Stimulated activated naive CD8-positive, alpha-beta T cell treated with anti-CD3 and anti-CD28 coated beads, Interleukin-15, Interleukin-2, amounts not matched to agents 100 U/mL and 50 U/mL, for 24 hours (primary cell): ENCODE measurements around the gene DCBLD1.

Source experiments
- ATAC-seq: fragments of 150-1000 bp; cut with Tn5 transposase; one replicate; pipeline ENCODE4 v1.10.0; 2021
- DNase-seq: peaks from one replicate; pipeline ENCODE4 v3.0.0; 2021

The DCBLD1 gene

GRCh38 chr6:117555882-117556498, 73.5 kb downstream of the DCBLD1 start:
- no peak for ATAC-seq

GRCh38 chr6:117557951-117558350, 75.5 kb downstream of the DCBLD1 start:
- ATAC-seq = no peak

More at GRCh38 chr6:117555882-117556498, 73.5 kb downstream of the DCBLD1 start:
- DNase-seq = peak; percentile 64

GRCh38 chr6:117558818-117559217, 76.3 kb downstream of the DCBLD1 start:
- ATAC-seq = no peak
- DNase-seq = no peak

More at GRCh38 chr6:117557951-117558350, 75.5 kb downstream of the DCBLD1 start:
- no peak for DNase-seq

- ATAC-seq = no peak
- no peak for DNase-seq
Measured at GRCh38 chr6:117559299-117559698, 76.8 kb downstream of the DCBLD1 start.

GRCh38 chr6:117561128-117561527, 78.7 kb downstream of the DCBLD1 start:
- no peak for ATAC-seq
- DNase-seq = no peak

- ATAC-seq (no peak), DNase-seq (no peak)
Measured at GRCh38 chr6:117564681-117565080, 82.2 kb downstream of the DCBLD1 start.

- DNase-seq = no peak
- no peak for ATAC-seq
Measured at GRCh38 chr6:117568247-117568646, 85.8 kb downstream of the DCBLD1 start.

GRCh38 chr6:117568831-117569410, 86.4 kb downstream of the DCBLD1 start:
- ATAC-seq (peak; percentile 61), DNase-seq (no peak)

- DNase-seq (no peak), ATAC-seq (no peak)
Measured at GRCh38 chr6:117573006-117573680, 90.7 kb downstream of the DCBLD1 start.

- no peak for DNase-seq
- ATAC-seq = no peak
Measured at GRCh38 chr6:117574198-117574597, 91.7 kb downstream of the DCBLD1 start.

GRCh38 chr6:117585647-117586046, 103.2 kb downstream of the DCBLD1 start:
- ATAC-seq (no peak), DNase-seq (no peak)

- DNase-seq = no peak
- no peak for ATAC-seq
Measured at GRCh38 chr6:117590447-117590846, 108.0 kb downstream of the DCBLD1 start.

- ATAC-seq (no peak), DNase-seq (no peak)
Measured at GRCh38 chr6:117591405-117591804, 108.9 kb downstream of the DCBLD1 start.

GRCh38 chr6:117592983-117593759, 110.7 kb downstream of the DCBLD1 start:
- no peak for ATAC-seq
- no peak for DNase-seq

GRCh38 chr6:117595099-117595923, 112.8 kb downstream of the DCBLD1 start:
- DNase-seq = no peak
- no peak for ATAC-seq

GRCh38 chr6:117597755-117598154, 115.3 kb downstream of the DCBLD1 start:
- ATAC-seq = no peak
- DNase-seq = no peak
